ENCODE data around the gene TOPAZ1. TPM values are rescaled to one million over a fixed set of nuclear protein-coding genes. Genes with fewer than 3 reads are reported as not detected.

TOPAZ1 gene
- polyA plus RNA-seq, 1 donor from 2014 or later, result not detected

GRCh38 chr3:44348993-44349392 is 107.3 kb downstream of the TOPAZ1 start:
- Histone ChIP-seq H3K27ac (ENCODE audit: low read length) (no peak overlapping the region), H2AFZ (ENCODE audit: low read depth, low read length) (no peak overlapping the region), H3K9me3 (ENCODE audit: low read length) (no peaks in the 10 kb centered on the region), H3K4me3 (ENCODE audit: low read length) (no peak overlapping the region), H3K36me3 (ENCODE audit: insufficient read depth, low read length) (no peaks in the 10 kb centered on the region), H3K79me2 (replicated peaks; ENCODE audit: insufficient read depth, low read length) (peaks cover 9% of the 10 kb centered on the region), H3K4me2 (ENCODE audit: low read length) (no peak overlapping the region), H4K20me1 (ENCODE audit: insufficient read depth) (no peaks in the 10 kb centered on the region), H3F3A (ENCODE audit: insufficient read depth, low read length, poor library complexity, severe bottlenecking) (no peaks in the 10 kb centered on the region), H3K9me2 (ENCODE audit: insufficient read depth, low read length) (no peaks in the 10 kb centered on the region), H3K27me3 (ENCODE audit: insufficient read depth, low read depth, low read length) (no peaks in the 10 kb centered on the region), H3K9ac (ENCODE audit: low read length) (no peak overlapping the region)
- TF ChIP-seq TAF1 (IDR thresholded peaks at IDR 0.05; ENCODE audit: low read depth), result no peak
- no peak for TF ChIP-seq CTCF (IDR thresholded peaks at IDR 0.05; ENCODE audit: poor library complexity, severe bottlenecking)
- no peak for TF ChIP-seq RAD21 (conservative IDR thresholded peaks at IDR 0.05)
- no peak for TF ChIP-seq EP300 (conservative IDR thresholded peaks at IDR 0.05; ENCODE audit: poor library complexity, severe bottlenecking)
- no peak for TF ChIP-seq EZH2 (IDR thresholded peaks at IDR 0.05; ENCODE audit: borderline replicate concordance, insufficient read depth, low read length, poor library complexity, severe bottlenecking)
- TF ChIP-seq REST (IDR thresholded peaks at IDR 0.05; ENCODE audit: borderline replicate concordance), result no peak

- Histone ChIP-seq H2AFZ (ENCODE audit: low read depth, low read length) (no peak overlapping the region), H4K20me1 (ENCODE audit: insufficient read depth) (no peaks in the 10 kb centered on the region), H3K27ac (ENCODE audit: low read length) (no peak overlapping the region), H3K4me2 (ENCODE audit: low read length) (no peak overlapping the region), H3K36me3 (ENCODE audit: insufficient read depth, low read length) (no peaks in the 10 kb centered on the region), H3K9me2 (ENCODE audit: insufficient read depth, low read length) (no peaks in the 10 kb centered on the region), H3K9me3 (ENCODE audit: low read length) (no peaks in the 10 kb centered on the region), H3K79me2 (replicated peaks; ENCODE audit: insufficient read depth, low read length) (peaks cover 4% of the 10 kb centered on the region), H3K27me3 (ENCODE audit: insufficient read depth, low read depth, low read length) (no peaks in the 10 kb centered on the region), H3K4me3 (ENCODE audit: low read length) (no peak overlapping the region), H3K9ac (ENCODE audit: low read length) (no peak overlapping the region), H3F3A (ENCODE audit: insufficient read depth, low read length, poor library complexity, severe bottlenecking) (no peaks in the 10 kb centered on the region)
- TF ChIP-seq SMC3 (conservative IDR thresholded peaks at IDR 0.05; ENCODE audit: poor library complexity) (no peak), POLR2AphosphoS5 (IDR thresholded peaks at IDR 0.05) (no peak), EZH2 (IDR thresholded peaks at IDR 0.05; ENCODE audit: borderline replicate concordance, insufficient read depth, low read length, poor library complexity, severe bottlenecking) (no peak), CTCF (IDR thresholded peaks at IDR 0.05; ENCODE audit: poor library complexity, severe bottlenecking) (no peak), TAF1 (IDR thresholded peaks at IDR 0.05; ENCODE audit: low read depth) (no peak), MXI1 (conservative IDR thresholded peaks at IDR 0.05; ENCODE audit: poor library complexity, severe bottlenecking) (no peak), REST (IDR thresholded peaks at IDR 0.05; ENCODE audit: borderline replicate concordance) (no peak), RAD21 (conservative IDR thresholded peaks at IDR 0.05) (no peak), EP300 (conservative IDR thresholded peaks at IDR 0.05; ENCODE audit: poor library complexity, severe bottlenecking) (no peak)
Measured at GRCh38 chr3:44353355-44353924, 111.8 kb downstream of the TOPAZ1 start.
